HEK293T (cell line): ENCODE data around the gene PRKAG3.

Experiments used
- CTCF ChIA-PET: fragments of 350-600 bp; formaldehyde crosslinking; extraction: SDS; loops from one replicate; lab custom pipeline; 2021; ENCODE audit warnings: antibody characterized with exemption, inconsistent platforms; lab: Yijun Ruan, JAX
- POLR2A ChIA-PET: fragments of 350-600 bp; formaldehyde crosslinking; extraction: SDS; loops from one replicate; lab custom pipeline; 2020; ENCODE audit warnings: antibody characterized with exemption, inconsistent platforms; lab: Yijun Ruan, JAX
- DNase-seq: peaks from one replicate; pipeline ENCODE4 v3.0.0; 2012; ENCODE audit warnings: mixed read lengths; ENCODE audit errors: extremely low spot score
- ARNT ChIP-seq: fragments of 450-650 bp; IDR thresholded peaks from 2 replicates; pipeline ENCODE4 v1.6.1; 2017; ENCODE audit warnings: mild to moderate bottlenecking
- BHLHE40 ChIP-seq: fragments of 450-650 bp; IDR thresholded peaks from 2 replicates; pipeline ENCODE4 v1.6.1; 2016; ENCODE audit warnings: mild to moderate bottlenecking, moderate library complexity, borderline replicate concordance
- CTBP1 ChIP-seq: fragments of 450-650 bp; IDR thresholded peaks from 2 replicates; pipeline ENCODE4 v1.6.1; 2016; ENCODE audit warnings: borderline replicate concordance
- ELF4 ChIP-seq: fragments of 450-650 bp; IDR thresholded peaks from 2 replicates; pipeline ENCODE4 v1.6.1; 2017; ENCODE audit warnings: antibody characterized with exemption
- FOXA1 ChIP-seq: fragments of 450-650 bp; IDR thresholded peaks from 2 replicates; pipeline ENCODE4 v1.6.1; 2016; ENCODE audit warnings: mild to moderate bottlenecking
- FOXK2 ChIP-seq: fragments of 450-650 bp; IDR thresholded peaks from 2 replicates; pipeline ENCODE4 v1.6.1; 2016; ENCODE audit warnings: mild to moderate bottlenecking
- FOXM1 ChIP-seq: fragments of 450-650 bp; IDR thresholded peaks from 2 replicates; pipeline ENCODE4 v1.6.1; 2017; ENCODE audit warnings: mild to moderate bottlenecking, borderline replicate concordance
- HDGF ChIP-seq: fragments of 450-650 bp; IDR thresholded peaks from 2 replicates; pipeline ENCODE4 v1.6.1; 2017; ENCODE audit warnings: antibody characterized with exemption, borderline replicate concordance
- L3MBTL2 ChIP-seq: fragments of 450-650 bp; conservative IDR thresholded peaks from 2 replicates; pipeline ENCODE4 v1.6.1; 2016; ENCODE audit warnings: mild to moderate bottlenecking
- LEF1 ChIP-seq: fragments of 450-650 bp; IDR thresholded peaks from 2 replicates; pipeline ENCODE4 v1.6.1; 2017; ENCODE audit warnings: mild to moderate bottlenecking, borderline replicate concordance
- NFRKB ChIP-seq: fragments of 450-650 bp; IDR thresholded peaks from 2 replicates; pipeline ENCODE4 v1.6.1; 2016; ENCODE audit warnings: mild to moderate bottlenecking, moderate library complexity
- SP1 ChIP-seq: fragments of 450-650 bp; IDR thresholded peaks from 2 replicates; pipeline ENCODE4 v1.6.1; 2017
- SUZ12 ChIP-seq: fragments of 450-650 bp; IDR thresholded peaks from 2 replicates; pipeline ENCODE4 v1.6.1; 2016; ENCODE audit warnings: mild to moderate bottlenecking
- TARDBP ChIP-seq: fragments of 450-650 bp; IDR thresholded peaks from 2 replicates; pipeline ENCODE4 v1.6.1; 2016
- ZNF384 ChIP-seq: fragments of 450-650 bp; IDR thresholded peaks from 2 replicates; pipeline ENCODE4 v1.6.1; 2016
- TF ChIP-seq, protein P1 (sequence below): fragments of 450-650 bp; IDR thresholded peaks from 2 replicates; pipeline ENCODE4 v1.6.1; 2016

Gene PRKAG3

DNA sequence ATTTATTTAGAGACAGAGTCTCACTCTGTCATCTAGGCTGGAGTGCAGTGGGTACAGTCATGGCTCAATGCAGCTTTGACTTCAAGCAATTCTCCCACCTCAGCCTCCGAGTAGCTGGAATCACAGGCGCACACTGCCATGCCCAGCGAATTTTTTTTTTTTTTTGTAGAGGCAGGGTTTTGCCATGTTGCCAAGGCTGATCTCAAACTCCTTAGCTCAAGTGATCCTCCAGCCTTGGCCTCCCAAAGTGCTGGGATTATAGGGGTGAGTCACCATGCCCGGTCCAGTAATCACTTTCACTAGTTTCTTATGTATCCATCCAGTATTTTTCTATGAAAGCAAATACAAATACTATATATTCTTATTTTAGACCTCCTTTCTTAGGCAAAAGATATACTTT is 24.0 kb downstream of the PRKAG3 start:
- POLR2A ChIA-PET = no interaction called here
- TF ChIP-seq FOXM1 = no peak
- TF ChIP-seq, protein P1, sequence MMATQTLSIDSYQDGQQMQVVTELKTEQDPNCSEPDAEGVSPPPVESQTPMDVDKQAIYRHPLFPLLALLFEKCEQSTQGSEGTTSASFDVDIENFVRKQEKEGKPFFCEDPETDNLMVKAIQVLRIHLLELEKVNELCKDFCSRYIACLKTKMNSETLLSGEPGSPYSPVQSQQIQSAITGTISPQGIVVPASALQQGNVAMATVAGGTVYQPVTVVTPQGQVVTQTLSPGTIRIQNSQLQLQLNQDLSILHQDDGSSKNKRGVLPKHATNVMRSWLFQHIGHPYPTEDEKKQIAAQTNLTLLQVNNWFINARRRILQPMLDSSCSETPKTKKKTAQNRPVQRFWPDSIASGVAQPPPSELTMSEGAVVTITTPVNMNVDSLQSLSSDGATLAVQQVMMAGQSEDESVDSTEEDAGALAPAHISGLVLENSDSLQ = no peak
- CTCF ChIA-PET = no interaction called here
- DNase-seq = no peak

DNA sequence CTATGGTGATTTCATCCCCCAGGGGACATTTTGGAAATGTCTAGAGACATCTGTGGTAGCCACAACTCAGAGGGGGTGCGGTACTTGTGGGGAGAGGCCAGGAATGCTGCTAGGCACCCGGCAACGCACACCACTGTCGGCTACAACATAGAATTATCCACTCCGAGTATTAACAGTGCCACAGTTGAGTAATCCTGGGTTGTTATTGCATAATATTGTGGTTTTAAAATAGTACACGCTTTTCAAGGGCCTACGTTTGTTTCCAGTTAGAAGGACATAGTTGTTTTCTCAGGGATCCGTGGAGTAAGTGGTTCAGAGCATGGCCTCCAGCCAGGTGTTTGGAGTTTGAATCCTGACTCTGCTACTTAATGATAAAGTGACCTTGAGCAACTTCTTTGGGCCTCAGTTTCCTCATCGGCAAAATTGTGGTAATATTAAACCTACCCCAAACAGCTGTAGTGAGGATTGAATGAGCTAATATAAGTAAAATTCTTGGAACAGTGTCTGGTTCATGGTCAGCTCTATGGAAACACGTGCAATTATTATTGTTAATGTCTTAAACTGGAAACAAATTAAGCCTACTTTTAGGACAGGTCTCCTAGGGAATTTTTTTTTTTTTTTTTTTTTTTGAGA is 25.1 kb downstream of the PRKAG3 start:
- ChIA-PET CTCF (interaction anchor here (0.5 kb wide), 1 partner anchor 85 kb away, joined by 3 read pairs; no protein-coding TSS in a partner anchor), POLR2A (no interaction called here)
- TF ChIP-seq ARNT (no peak), BHLHE40 (no peak), HDGF (no peak), LEF1 (no peak), ZNF384 (no peak), TARDBP (no peak), ELF4 (no peak), FOXM1 (no peak), SP1 (no peak), FOXK2 (no peak), SUZ12 (no peak), L3MBTL2 (no peak), CTBP1 (no peak), FOXA1 (no peak), NFRKB (no peak)
- TF ChIP-seq, protein P1 = no peak
- DNase-seq = peak; percentile 30

DNA sequence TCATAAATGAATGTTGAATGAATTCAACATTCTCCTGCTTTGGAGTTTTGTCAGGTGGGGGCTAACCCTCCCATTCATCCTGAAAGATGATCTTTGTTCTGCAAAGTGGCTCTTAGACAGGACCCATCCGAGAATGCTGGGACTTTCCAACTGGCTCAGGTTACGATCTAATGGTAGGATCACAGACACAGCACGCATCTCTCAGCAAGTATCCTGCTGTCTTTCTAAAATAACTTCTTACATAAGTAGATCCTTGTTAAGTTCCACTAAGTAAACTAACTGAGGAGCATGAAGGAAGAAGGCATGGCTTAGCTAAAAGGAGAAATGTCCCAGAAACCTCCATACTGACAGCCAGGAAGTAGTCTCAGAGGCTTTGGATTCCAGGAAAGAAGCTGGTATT is 26.0 kb downstream of the PRKAG3 start:
- TF ChIP-seq SUZ12 (no peak), ELF4 (no peak), CTBP1 (peak; percentile 57; the same call in 1 of the 2 replicates), L3MBTL2 (no peak), BHLHE40 (no peak), ARNT (peak; percentile 87), TARDBP (no peak)
- ChIA-PET CTCF (no interaction called here), POLR2A (no interaction called here)
- no peak for DNase-seq

DNA sequence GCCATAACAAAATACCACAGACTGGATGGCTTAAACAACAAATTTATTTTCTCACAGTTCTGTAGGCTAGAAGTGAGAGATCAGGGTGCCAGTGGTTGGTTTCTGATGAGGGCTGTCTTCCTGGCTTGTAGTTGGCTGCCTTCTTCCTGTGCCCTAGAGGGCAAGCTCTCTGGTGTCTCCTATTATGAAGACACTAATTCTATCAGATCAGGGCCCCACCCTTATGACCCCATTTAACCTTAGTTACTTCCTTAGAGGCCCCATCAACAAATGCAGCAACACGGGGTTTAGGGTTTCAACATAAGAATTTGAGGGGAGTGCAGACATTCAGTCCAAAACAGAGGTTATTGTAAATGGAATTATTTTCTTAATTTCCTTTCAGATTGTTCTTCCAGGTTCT is 26.8 kb downstream of the PRKAG3 start:
- TF ChIP-seq BHLHE40 = no peak
- POLR2A ChIA-PET = no interaction called here
- no peak for DNase-seq
- CTCF ChIA-PET = interaction anchor here (0.9 kb wide), 1 partner anchor 175 kb away, joined by 3 read pairs; no protein-coding TSS in a partner anchor

DNA sequence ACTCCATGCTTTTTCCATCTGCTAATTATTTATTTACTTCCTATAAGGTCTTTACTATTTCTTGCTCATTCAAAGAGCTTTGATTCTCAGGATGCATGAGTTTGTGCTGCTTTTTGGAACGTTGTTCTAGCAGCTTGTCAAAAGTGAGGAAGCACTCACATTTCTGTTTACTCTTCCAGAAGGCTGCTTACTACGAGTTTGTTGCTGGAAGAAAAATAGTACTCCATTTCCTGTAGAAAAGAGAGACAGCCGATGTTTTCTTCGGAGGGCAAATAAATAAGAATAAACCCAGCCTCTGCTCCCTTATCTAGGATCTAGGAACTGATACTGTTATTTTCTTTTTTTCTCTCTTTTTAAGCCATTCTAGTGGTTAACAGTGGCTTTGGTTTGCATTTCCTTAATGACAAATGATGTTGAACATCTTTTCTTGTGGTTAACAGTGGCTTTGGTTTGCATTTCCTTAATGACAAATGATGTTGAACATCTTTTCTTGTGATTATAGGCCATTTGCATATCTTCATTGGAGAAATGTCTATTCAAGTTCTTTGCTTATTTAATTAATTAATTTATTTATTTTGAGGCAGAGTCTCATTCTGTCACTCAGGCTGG is 29.1 kb downstream of the PRKAG3 start:
- POLR2A ChIA-PET = interaction anchor here (0.6 kb wide), 1 partner anchor 75 kb away, joined by 3 read pairs; no protein-coding TSS in a partner anchor
- no peak for TF ChIP-seq CTBP1
- CTCF ChIA-PET = no interaction called here
- DNase-seq = no peak

DNA sequence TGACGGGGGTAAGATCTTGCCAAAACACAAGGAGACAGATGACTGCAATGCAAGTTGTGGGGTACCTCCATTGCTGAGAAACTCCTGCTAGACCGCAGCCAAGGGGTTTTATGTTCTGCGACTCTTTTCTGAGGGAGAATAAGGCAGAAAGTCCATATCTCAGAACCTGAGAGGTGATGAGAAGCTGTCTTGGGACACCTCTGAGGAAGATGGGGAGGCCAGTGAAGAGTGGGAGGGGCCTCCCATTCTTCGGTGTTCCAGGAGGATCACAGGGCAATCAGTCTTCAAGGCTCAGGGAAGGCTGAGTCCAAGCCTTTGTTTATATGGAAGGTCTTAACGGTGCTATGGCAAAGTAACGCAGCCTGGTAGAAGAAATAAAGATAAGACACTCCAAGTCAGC is 31.6 kb downstream of the PRKAG3 start:
- ChIA-PET POLR2A (no interaction called here), CTCF (no interaction called here)
- TF ChIP-seq, protein P1 = no peak
- TF ChIP-seq NFRKB = no peak
- no peak for TF ChIP-seq BHLHE40
- TF ChIP-seq ZNF384 = no peak
- no peak for TF ChIP-seq SP1
- TF ChIP-seq FOXM1 = no peak
- TF ChIP-seq SUZ12 = no peak
- TF ChIP-seq TARDBP = no peak
- TF ChIP-seq L3MBTL2 = no peak
- TF ChIP-seq HDGF = no peak
- no peak for DNase-seq
